ENCODE measurements around the gene ZNF516.
A peak's percentile ranks its signal among the peaks of the same experiment; 100 is the strongest.

The ZNF516 gene

GRCh38 chr18:76412818-76413565, 82.0 kb downstream of the ZNF516 start:
- DNase-seq, result no peak

GRCh38 chr18:76412010-76412817, 82.8 kb downstream of the ZNF516 start:
- DNase-seq, result no peak

GRCh38 chr18:76410660-76411417, 84.2 kb downstream of the ZNF516 start:
- no peak for DNase-seq

- no peak for DNase-seq
These were observed 85.0 kb downstream of the ZNF516 start for GRCh38 chr18:76410033-76410432.

GRCh38 chr18:76408480-76409067, 86.5 kb downstream of the ZNF516 start:
- no peak for DNase-seq

GRCh38 chr18:76407681-76408080, 87.4 kb downstream of the ZNF516 start:
- DNase-seq, result no peak

- DNase-seq, result no peak
These were observed 88.3 kb downstream of the ZNF516 start for GRCh38 chr18:76406791-76407190.

- DNase-seq, result no peak
These were observed 89.2 kb downstream of the ZNF516 start for GRCh38 chr18:76405681-76406356.

GRCh38 chr18:76405280-76405679, 89.8 kb downstream of the ZNF516 start:
- DNase-seq, result no peak

- no peak for DNase-seq
These were observed 90.7 kb downstream of the ZNF516 start for GRCh38 chr18:76404345-76404831.

- no peak for DNase-seq
These were observed 92.7 kb downstream of the ZNF516 start for GRCh38 chr18:76402026-76402990.

GRCh38 chr18:76401498-76401897, 93.5 kb downstream of the ZNF516 start:
- no peak for DNase-seq

- no peak for DNase-seq
These were observed 95.2 kb downstream of the ZNF516 start for GRCh38 chr18:76399613-76400391.

- peak; percentile 76 for DNase-seq
These were observed 96.0 kb downstream of the ZNF516 start for GRCh38 chr18:76398896-76399612.

GRCh38 chr18:76398295-76398694, 96.7 kb downstream of the ZNF516 start:
- no peak for DNase-seq

- DNase-seq, result no peak
These were observed 97.4 kb downstream of the ZNF516 start for GRCh38 chr18:76397631-76398030.

GRCh38 chr18:76396792-76397191, 98.2 kb downstream of the ZNF516 start:
- no peak for DNase-seq

- DNase-seq, result no peak
These were observed 99.4 kb downstream of the ZNF516 start for GRCh38 chr18:76395609-76396008.

- DNase-seq, result no peak
These were observed 100.1 kb downstream of the ZNF516 start for GRCh38 chr18:76394780-76395476.

Measured in NCI-H2107 (cell line).